Activated CD4-positive, CD25-positive, alpha-beta regulatory T cell treated with anti-CD3 and anti-CD28 coated beads, Interleukin-2, amount 50 U/mL, for 24 hours (primary cell): ENCODE results near the gene CEP250.
"Not testable (repeated sequence)": the region's sequence is repeated elsewhere in the genome, so short reads cannot be mapped to it uniquely, and the experiment has no call there.

Source experiments
- ATAC-seq, 2 donors: fragments of 150-1000 bp; cut with Tn5 transposase; one replicate each; pipeline ENCODE4 v1.10.0; 2021; ENCODE audit warnings: mild to moderate bottlenecking in 1 of 2, moderate library complexity in 1 of 2

CEP250 gene

GRCh38 chr20:35454881-35455609 lies at the start of gene CEP250:
Gene CEP250 (plus strand): TSS chr20:35455598. CDS start chr20:35462368, 6,770 bp downstream.
- peak; percentile 96 for ATAC-seq

- no peak for ATAC-seq
These were observed 49.6 kb upstream of the CEP250 start for GRCh38 chr20:35405775-35406174.

DNA sequence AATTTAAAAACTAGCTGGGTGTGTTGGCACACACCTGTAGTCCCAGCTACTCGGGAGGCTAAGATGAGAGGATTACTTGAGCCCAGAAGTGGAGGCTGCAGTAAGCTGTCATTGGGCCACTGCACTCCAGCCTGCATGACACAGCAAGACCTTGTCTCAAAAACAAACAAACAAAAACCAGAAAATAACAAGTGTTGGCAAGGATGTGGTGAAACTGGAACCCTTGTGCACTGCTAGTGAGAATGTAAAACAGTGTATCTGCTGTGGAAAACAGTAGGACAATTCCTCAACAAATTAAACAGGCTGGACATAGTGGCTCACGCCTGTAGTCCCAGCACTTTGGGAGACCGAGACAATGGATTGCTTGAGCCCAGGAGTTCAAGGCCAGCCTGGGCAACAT lies 47.1 kb upstream of the CEP250 start:
- no peak for ATAC-seq

DNA sequence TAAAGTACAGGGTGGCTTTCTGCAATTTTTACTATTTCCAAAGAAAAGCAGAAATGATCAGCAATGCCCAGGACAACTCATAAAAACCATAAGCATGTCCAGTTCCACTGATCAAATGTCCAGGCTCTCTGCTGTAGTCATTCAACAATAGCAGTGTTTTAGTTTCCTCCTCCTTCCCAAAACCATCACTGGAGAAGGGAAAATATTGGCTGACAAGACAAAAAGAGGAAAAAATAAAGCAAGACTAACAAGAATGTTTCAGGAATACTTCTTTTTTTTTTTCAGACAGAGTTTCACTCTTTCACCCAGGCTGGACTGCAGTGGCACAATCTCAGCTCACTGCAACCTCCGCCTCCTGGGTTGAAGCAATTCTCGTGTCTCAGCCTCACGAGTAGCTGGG lies 45.9 kb upstream of the CEP250 start:
- ATAC-seq: no peak

- ATAC-seq: no peak
These were observed 44.8 kb upstream of the CEP250 start for GRCh38 chr20:35410613-35411012.

DNA sequence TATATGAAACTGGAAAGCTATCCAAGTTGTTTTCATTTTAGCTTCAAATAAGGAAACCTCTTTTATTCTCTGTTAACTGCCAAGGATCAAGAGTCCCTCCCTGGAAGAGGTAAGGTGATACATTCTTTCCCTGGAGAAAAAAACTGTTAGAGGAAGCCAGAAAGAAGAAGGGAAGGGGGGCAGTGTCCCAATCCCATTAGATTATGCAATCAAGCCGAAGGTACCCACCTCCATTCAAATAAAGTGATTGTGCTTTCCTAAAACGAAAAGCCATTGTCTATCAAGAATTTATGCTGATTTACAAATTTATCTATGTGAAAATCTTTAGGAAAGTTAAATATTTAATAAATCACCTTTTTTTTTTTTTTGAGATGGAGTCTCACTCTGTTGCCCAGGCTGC lies 34.1 kb upstream of the CEP250 start:
- ATAC-seq: no peak

DNA sequence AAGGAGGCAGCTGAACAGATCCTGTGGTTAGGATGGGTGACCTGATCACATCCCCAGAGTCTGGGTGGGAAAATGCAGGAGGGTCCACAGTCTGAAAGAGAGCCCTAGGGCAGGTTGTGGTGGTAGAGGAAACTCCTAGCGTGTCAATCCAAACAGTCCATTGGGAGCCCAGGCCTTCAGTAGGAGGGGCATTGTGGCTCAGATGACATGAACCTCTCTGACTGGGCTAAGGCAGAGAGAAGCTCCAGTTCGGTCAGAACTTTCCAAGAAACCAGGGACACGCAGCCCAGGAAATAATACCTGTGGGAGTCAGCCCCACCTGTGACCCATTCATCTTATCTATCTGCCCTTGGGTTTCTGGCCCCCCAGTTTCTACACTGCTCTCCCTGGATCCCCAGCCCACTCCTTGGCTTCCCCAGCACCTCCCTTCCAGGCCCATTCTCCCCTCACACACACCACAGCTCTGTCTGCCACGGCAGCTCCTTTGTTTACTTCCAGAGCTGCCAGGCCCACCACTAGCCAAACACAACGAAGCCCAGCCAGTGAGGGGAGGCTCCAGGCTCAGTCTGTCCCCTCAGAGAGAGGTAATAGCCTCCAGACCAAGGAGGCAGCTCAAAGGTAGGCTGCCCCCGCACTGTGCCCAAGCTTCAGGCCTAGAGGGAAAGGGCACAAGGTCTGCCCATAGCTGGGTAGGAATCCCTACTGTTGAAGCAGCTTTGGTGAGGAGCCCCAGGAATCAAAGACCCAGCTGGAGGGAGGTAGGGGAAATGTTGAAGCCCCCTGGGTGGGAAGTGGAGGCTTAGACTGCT lies 23.6 kb upstream of the CEP250 start:
- no peak for ATAC-seq

GRCh38 chr20:35432430-35432735 lies 23.0 kb upstream of the CEP250 start:
- ATAC-seq: no peak

GRCh38 chr20:35433337-35433736 lies 22.1 kb upstream of the CEP250 start:
- no peak for ATAC-seq

DNA sequence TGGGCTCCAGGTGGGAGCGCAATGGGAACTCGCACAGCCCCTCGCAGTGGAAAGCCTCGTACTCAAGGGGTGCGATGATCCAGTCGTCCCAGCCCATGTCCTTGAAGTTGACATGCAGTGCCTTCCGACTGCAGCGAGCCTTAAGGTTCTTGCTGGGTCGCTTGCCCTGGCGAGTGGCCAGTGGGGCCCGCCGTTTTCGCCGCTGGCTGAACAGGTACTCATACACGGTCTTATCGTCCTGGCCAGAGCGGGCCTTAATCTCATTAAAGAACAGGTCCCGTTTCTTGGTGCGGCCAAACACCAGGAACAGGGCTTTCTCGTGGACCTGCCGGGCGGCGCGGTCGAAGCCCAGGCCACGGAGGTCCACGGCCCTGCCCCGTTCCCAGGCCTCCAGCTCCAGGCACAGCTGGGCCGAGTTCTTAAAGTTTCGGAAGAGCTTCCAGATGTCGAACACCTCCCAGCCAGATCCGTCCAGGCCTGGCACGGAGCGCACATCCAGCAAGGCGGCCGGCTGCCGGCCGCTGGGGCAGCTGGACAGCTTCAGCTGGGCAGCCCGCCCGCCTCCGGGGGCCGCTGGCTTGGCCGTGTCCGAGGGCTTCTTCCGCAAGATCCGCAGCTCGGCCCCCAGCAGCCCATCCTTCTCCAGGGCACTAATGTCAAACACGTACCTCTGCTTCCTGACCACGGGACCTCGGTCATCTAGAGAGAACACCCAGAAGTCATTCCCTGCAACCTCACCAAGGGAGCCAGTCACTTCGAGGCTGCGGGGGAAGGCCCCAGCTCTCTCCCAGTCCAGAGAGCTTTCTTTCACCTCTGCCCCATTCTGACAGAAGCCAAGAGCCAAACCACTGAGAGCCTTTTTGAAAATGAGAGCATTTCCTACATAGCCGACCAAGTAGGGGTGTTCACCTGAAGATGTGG lies 21.1 kb upstream of the CEP250 start:
- no peak for ATAC-seq

GRCh38 chr20:35436177-35436573 lies 19.2 kb upstream of the CEP250 start:
- no peak for ATAC-seq

- ATAC-seq: no peak
These were observed 17.8 kb upstream of the CEP250 start for GRCh38 chr20:35437599-35437998.

DNA sequence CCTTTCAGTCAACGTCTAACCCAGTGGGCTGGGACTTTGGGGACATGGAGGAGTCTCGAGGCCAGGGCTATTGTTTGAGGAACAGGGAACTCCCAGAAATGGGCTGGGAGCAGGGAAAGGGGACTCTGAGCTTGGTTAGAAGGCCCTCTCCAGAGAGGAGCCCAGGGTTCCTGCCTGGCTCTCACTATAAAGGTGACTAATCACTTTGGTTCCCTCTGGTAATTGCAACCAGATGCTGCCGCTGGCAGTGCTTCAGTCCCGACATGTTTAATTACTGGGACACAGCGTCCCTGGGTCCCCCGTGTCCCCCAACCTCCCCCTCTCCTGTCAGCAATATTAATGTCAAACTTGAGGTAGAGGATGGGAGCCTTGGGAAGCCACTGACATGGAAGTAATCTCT lies 12.4 kb upstream of the CEP250 start:
- no peak for ATAC-seq

DNA sequence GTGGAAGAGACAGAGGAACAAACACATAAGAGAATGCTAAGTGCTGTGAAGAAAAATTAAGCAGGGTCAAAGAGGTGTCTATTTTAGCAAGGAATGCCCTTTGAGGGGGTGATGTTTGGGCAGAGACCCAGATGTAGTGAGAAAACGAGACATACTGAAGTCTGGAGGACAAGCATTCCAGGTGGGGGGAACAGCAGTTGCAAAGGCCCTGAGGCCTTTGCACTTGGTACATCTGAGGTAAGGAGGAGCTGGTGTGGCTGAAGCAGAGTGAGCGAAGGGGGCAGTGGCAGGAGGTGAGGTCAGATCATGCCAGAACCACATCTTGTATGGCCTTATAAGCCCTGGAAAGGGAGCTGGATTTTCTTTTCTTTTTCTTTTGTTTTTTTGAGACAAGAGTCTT lies 11.2 kb upstream of the CEP250 start:
- no peak for ATAC-seq

DNA sequence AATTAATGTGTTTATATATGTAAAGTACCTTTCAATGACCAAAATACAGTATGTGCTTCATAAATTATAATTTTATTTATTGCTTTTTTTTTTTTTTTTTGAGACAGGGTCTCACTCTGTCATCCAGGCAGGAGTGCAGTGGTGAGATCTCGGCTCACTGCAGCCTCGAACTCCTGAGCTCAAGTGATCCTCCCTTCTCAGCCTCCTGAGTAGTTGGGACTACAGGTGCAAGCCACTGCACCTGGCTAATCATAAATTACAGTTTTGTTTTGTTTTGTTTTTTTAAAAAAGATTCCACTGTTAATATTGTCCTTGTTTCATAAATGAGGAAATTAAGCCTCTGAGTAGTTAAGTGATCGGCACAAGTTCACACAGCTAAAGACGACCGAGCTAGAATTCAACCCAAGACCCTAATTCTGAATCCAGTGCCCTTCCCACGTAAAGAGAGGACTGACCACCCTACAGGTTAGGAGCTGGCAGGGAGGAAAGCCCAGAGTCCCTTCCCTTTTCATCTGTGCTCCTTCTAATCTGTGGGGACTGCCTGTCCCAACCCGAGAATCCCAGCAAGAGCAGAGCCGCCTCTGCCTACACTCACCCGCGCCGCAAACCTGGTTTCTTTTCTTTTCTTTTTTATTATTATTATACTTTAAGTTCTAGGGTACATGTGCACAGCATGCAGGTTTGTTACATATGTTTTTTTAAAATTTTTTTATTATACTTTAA lies 8.9 kb upstream of the CEP250 start:
- no peak for ATAC-seq

GRCh38 chr20:35447082-35447789 lies 8.2 kb upstream of the CEP250 start:
- ATAC-seq: peak; percentile 93 to 94

DNA sequence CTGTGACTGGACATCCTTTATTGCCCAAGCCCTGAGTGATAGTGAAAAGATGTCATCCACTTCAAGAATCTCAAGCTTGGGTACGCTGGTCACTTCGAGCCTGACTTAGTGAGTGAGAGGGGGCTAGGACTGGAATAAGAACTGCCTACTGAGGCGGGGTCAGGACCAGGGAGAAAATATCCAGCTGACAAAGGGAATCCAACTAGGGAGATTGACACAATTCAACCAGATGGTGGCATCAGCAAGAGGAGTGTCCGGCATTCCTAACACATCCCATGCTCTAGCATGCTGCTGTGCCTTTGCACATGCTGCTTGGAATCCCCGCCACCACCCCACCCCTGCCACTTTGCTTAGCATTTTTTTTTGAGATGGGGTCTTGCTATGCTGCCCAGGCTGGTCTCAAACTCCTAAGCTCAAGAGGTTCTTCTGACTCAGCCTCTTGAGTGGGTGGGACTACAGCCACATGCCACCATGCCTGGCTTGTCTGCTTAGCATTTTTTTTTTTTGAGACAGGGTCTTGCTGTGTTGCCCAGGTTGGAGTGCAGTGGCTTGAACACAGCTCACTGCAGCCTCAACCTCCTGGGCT lies 6.5 kb upstream of the CEP250 start:
- ATAC-seq: no peak

DNA sequence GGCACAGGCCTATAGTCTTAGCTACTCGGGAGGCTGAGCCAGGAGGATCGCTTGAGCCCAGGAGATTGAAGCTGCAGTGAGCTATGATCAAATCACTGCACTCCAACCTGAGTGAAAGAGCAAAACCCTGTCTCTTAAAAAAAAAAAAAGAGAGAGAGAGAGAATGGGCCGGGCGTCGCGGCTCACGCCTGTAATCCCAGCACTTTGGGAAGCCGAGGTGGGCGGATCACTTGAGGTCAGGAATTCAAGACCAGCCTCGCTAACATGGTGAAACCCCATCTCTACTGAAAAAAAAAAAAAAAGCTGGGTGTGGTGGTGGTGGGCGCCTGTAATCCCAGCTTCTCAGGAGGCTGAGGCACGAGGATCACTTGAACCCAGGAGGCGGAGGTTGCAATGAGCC lies 5.5 kb upstream of the CEP250 start:
- not testable (repeated sequence) for ATAC-seq

DNA sequence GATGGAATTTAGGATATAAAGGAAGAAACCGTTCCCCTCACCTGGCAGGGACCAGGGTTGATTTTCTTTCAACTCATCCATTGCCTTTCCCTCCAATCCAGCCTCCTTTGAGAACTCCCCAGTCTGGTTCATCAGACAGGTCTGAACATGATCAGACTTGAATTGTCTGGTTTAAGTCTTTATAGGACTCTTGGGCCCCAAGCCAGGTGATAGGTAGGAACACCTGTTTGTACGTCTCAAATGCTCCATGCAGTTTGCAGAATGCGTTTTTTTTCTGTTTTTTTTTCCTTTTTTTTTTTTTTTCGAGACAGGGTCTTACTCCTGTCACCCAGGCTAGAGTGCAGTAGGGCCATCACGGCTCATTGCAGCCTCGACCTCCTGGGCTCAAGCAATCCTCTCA lies 4.1 kb upstream of the CEP250 start:
- ATAC-seq: no peak

- ATAC-seq: no peak
These were observed 1.8 kb upstream of the CEP250 start for GRCh38 chr20:35453647-35454046.

- not testable (repeated sequence) for ATAC-seq
These were observed 1.3 kb downstream of the CEP250 start for GRCh38 chr20:35456700-35457099.

DNA sequence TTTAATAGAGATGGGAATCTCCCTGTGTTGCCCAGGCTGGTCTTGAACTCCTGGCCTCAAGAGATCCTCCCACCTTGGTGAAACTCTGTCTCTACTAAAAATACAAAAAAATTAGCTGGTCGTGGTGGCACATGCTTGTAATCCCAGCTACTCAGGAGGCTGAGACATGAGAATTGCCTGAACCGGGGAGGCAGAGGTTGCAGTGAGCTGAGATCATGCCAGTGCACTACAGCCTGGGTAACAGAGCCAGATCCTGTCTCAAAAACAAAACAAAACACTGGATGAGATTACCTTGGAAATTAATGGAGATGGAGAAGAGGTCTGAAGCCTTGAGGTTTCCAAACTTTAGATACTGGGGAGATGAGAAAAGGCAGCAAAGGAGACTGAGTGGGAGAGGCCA lies 2.1 kb downstream of the CEP250 start:
- not testable (repeated sequence) for ATAC-seq
